HG03095 (cell line): ENCODE measurements around the gene PDE1A.

Source experiments
- ATAC-seq: cut with Tn5 transposase; IDR thresholded peaks from one replicate; pipeline ENCODE4 v1.9.1; 2021; ENCODE audit warnings: moderate library complexity; ENCODE audit not compliant: unreplicated experiment

PDE1A gene

GRCh38 chr2:182359990-182360662 is 66.7 kb downstream of the PDE1A start:
- no peak for ATAC-seq

DNA sequence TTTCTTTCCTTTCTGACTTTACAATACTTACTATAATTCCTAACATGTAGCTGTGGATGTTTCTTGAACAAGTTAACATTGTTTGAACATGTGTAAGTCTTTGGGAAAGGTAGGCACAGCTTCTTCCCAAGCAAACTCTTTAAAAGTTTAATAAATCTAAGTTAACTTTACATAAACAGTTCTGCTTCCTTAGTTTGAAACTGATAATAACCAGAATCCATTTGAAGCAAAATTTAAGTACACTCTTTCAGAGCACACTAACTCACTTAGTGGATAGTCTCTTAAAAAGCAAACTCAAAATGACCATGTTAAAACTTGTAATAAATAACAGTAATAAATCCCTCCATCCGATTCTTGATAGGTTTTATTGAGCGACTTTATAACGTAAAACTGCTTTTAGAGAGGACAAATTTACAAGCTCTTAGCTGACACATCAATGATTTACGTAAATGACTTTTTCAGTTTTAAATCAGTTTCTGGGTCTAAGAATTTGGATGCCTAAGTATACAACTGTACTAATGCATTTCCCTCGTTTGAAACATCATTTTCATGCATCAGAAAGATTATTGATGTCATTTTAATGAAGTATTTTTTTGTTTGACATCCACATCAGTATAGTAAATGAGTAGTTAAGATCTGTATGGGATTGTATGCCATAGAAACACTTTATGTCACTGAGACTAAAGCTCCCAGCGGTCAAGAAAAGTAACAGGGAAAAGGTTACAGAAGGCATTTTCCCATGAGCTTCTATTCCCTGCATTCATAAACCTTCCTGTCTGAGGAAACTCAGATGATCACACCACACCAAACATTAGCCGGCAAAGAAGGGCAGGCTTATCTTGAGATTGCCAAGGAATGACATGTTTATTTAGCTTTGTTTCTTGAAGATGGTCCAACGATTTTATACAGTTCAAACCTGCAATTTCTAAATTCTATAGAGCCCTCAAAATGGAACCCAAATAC is 67.5 kb downstream of the PDE1A start:
- no peak for ATAC-seq

DNA sequence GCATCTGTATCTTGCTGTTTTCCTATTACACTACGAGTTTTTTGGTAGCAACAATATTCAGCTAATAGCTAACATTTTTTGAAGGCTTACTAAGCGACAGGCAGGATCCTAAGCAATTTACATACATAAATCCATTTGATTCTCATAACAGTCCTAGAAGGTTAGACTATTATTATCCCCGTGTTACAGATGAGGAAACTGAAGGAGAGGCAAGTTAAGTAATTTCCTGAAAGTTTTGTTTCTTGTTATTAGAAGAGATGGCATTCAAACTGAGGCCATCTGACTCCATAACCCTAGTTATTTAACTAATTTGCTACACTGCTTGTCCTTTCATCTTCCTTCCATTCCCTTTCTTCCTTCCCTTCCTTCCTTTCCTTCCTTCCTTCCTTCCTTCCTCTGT is 68.2 kb downstream of the PDE1A start:
- ATAC-seq, result no peak

DNA sequence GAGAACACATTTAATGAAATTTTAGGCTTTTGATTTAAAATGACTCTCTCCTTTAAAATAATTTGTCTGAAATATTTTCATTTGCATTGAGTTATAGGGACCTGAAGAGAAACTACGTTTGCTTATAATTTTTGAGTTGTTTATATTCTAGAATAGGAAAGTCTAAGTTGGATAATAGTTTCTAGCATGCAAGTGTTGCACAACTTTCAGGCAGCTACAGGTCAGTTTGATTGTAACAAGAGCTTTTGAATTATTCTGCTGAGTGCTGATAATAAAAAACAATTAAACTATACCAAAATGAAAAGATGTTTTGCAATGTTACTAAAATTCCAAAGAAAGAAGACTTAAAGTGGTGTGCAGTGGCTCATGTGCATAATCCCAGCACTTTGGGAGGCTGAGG is 71.0 kb downstream of the PDE1A start:
- no peak for ATAC-seq

- ATAC-seq, result no peak
Observed at GRCh38 chr2:182351427-182351826, 75.4 kb downstream of the PDE1A start.

- no peak for ATAC-seq
Observed at GRCh38 chr2:182349268-182349667, 77.6 kb downstream of the PDE1A start.

- ATAC-seq, result no peak
Observed at GRCh38 chr2:182345384-182345783, 81.5 kb downstream of the PDE1A start.

GRCh38 chr2:182330451-182331305 is 96.2 kb downstream of the PDE1A start:
- no peak for ATAC-seq

- ATAC-seq, result no peak
Observed at GRCh38 chr2:182324665-182325064, 102.2 kb downstream of the PDE1A start.

DNA sequence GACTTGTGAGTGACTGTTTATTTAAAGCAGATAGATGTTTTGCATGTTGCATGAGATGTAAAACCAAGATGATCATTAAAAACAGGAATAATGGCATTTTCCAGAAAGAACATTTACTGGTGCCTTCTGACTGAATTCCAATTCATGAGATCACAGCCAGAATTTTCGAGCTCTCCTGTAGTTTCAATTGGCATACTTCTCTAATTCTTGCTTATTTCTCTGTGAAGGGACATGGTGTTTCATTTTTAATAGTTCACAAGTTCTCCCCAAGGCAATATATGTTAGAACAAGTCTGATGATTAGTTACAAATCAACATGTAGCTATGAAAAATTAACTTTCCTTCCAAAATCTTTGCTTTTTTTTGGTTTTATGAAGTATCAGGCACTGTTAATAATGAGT is 105.7 kb downstream of the PDE1A start:
- no peak for ATAC-seq

- ATAC-seq, result no peak
Observed at GRCh38 chr2:182319556-182320505, 107.0 kb downstream of the PDE1A start.

GRCh38 chr2:182318466-182319220 is 108.2 kb downstream of the PDE1A start:
- ATAC-seq, result no peak

DNA sequence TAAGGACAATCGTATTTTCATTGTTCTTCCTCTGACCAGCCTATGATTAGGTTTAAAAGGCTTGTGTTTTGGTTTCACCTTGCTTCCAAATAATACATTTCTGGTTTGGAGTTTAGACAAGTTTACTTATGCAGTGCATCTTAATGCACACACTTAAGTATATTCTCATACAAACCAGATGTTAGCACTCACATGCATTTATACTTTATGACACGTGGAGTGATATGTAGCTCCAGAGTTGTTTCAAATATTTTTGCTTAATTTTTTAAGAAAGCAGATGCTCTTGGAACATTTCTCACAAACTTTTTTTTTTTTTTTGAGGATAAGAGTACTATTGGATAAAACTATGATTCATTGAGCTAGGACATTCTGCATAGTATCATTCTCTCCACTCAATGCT is 109.9 kb downstream of the PDE1A start:
- no peak for ATAC-seq

DNA sequence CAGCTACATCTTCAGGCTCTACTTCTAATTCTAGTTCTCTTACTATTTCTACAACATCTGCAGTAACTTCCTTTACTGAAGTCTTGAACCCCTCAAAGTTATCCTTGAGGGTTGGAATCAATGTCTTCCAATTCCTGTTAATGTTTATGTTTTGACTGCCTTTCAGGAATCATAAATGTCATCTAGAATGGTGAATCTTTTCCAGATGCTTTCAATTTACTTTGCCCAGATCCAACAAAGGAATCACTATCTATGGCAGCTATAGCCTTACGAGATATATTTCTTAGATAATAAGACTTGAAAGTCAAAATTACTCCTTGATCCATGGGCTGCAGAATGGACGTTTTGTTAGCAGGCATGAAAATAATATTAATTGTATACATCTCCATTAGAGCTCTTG is 123.9 kb downstream of the PDE1A start:
- ATAC-seq, result no peak

- no peak for ATAC-seq
Observed at GRCh38 chr2:182302174-182302573, 124.7 kb downstream of the PDE1A start.

DNA sequence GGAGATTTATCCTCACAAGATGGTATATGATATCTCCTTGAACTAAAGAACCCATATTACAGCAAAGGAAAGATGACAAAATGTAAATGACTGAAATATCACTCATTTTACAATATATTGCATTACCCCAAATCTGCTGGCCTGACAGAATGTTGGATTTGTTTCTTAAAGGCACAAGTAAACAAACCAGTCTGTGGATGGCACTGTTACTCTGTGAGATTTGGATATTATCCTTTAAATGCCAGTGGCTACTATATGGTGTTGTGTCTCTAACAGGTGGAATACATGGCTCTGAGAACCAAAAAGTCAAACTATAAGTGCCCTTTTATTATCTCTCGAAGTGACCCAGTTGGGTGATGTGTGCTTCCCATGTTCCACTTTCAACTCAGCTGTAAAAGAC is 125.7 kb downstream of the PDE1A start:
- no peak for ATAC-seq

- ATAC-seq, result no peak
Observed at GRCh38 chr2:182300608-182301007, 126.2 kb downstream of the PDE1A start.

- no peak for ATAC-seq
Observed at GRCh38 chr2:182299632-182300031, 127.2 kb downstream of the PDE1A start.

DNA sequence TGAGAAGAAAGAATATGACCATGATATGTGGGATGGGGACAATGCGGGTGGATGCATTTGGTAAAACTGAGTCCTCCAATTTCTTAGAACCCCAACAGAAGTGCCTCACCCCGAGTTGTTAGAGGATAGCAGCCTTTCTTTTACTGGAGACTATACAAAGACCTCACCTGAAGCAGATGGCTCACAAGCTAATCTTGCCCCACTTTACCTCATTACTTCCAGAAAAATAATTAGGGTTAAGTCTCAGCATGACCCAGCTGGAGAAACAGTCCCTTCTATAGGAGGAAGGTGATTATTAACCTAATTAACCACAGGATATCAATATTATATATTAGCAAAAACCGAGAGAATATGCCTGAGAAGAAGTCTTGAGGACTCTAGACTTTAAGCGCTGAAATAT is 128.4 kb downstream of the PDE1A start:
- ATAC-seq, result no peak
